ENCODE measurements around the gene RASGRP2.

- TF ChIP-seq CTCF (conservative IDR thresholded peaks at IDR 0.05; ENCODE audit: low read depth, low read length) (no peak), EZH2 (IDR thresholded peaks at IDR 0.05; ENCODE audit: low read length, unreplicated experiment) (no peak)
Measured at GRCh38 chr11:64791781-64792291, 47.9 kb upstream of the RASGRP2 start.

Measured in PC-3 (cell line).